ENCODE results near the gene PIAS1. TPM values are rescaled to one million over a fixed set of nuclear protein-coding genes. Genes with fewer than 3 reads are reported as not detected.
"Not testable (repeated sequence)": the region's sequence is repeated elsewhere in the genome, so short reads cannot be mapped to it uniquely, and the experiment has no call there.

The PIAS1 gene
- total RNA-seq, 3 donors from 2014 or later = 16.5 to 20.9 (median 16.7) TPM

GRCh38 chr15:68218847-68219798 lies 165.0 kb downstream of the PIAS1 start:
- H3K36me3 Mint-ChIP-seq (ENCODE audit: insufficient read depth) = peaks cover 8% of the 10 kb centered on the region
- H3K9me3 Mint-ChIP-seq = no peaks in the 10 kb centered on the region
- DNase-seq (no peak), ATAC-seq (no peak)
- H3K27me3 Mint-ChIP-seq (ENCODE audit: low read depth) = no peaks in the 10 kb centered on the region
- H3K4me1 Mint-ChIP-seq (ENCODE audit: low read depth) = no peaks in the 10 kb centered on the region
- H3K4me3 Mint-ChIP-seq = no peak overlapping the region

GRCh38 chr15:68220489-68220888 lies 166.4 kb downstream of the PIAS1 start:
- peaks cover 8% of the 10 kb centered on the region for H3K36me3 Mint-ChIP-seq (ENCODE audit: insufficient read depth)
- no peak overlapping the region for H3K4me3 Mint-ChIP-seq
- no peaks in the 10 kb centered on the region for H3K9me3 Mint-ChIP-seq
- DNase-seq (no peak), ATAC-seq (no peak)
- peaks cover 8% of the 10 kb centered on the region for H3K4me1 Mint-ChIP-seq (ENCODE audit: low read depth)
- no peaks in the 10 kb centered on the region for H3K27me3 Mint-ChIP-seq (ENCODE audit: low read depth)

GRCh38 chr15:68220967-68221366 lies 166.9 kb downstream of the PIAS1 start:
- Mint-ChIP-seq H3K9me3 (no peaks in the 10 kb centered on the region), H3K27me3 (ENCODE audit: low read depth) (no peaks in the 10 kb centered on the region), H3K36me3 (ENCODE audit: insufficient read depth) (peaks cover 8% of the 10 kb centered on the region), H3K4me1 (ENCODE audit: low read depth) (peaks cover 8% of the 10 kb centered on the region), H3K4me3 (no peak overlapping the region)
- DNase-seq (no peak), ATAC-seq (no peak)

GRCh38 chr15:68221530-68222431 lies 167.7 kb downstream of the PIAS1 start:
- ATAC-seq = not testable (repeated sequence)

GRCh38 chr15:68222432-68222743 lies 168.3 kb downstream of the PIAS1 start:
- H3K4me3 Mint-ChIP-seq; DNase-seq; H3K36me3 Mint-ChIP-seq (ENCODE audit: insufficient read depth); H3K9me3 Mint-ChIP-seq; H3K27me3 Mint-ChIP-seq (ENCODE audit: low read depth); ATAC-seq: not testable (repeated sequence)
- peaks cover 13% of the 10 kb centered on the region for H3K4me1 Mint-ChIP-seq (ENCODE audit: low read depth)

More at GRCh38 chr15:68221530-68222431, 167.7 kb downstream of the PIAS1 start:
- not testable (repeated sequence) for H3K4me3 Mint-ChIP-seq; H3K9me3 Mint-ChIP-seq; H3K36me3 Mint-ChIP-seq (ENCODE audit: insufficient read depth); H3K27me3 Mint-ChIP-seq (ENCODE audit: low read depth); DNase-seq
- H3K4me1 Mint-ChIP-seq (ENCODE audit: low read depth) = peaks cover 11% of the 10 kb centered on the region

GRCh38 chr15:68223171-68223570 lies 169.1 kb downstream of the PIAS1 start:
- Mint-ChIP-seq H3K36me3 (ENCODE audit: insufficient read depth) (peaks cover 3% of the 10 kb centered on the region), H3K4me3 (no peak overlapping the region), H3K4me1 (ENCODE audit: low read depth) (peaks cover 20% of the 10 kb centered on the region), H3K27me3 (ENCODE audit: low read depth) (no peaks in the 10 kb centered on the region), H3K9me3 (no peaks in the 10 kb centered on the region)
- no peak for ATAC-seq
- no peak for DNase-seq

GRCh38 chr15:68224108-68224507 lies 170.0 kb downstream of the PIAS1 start:
- no peak for ATAC-seq
- Mint-ChIP-seq H3K4me3 (no peak overlapping the region), H3K9me3 (no peaks in the 10 kb centered on the region)

GRCh38 chr15:68224546-68225250 lies 170.6 kb downstream of the PIAS1 start:
- Mint-ChIP-seq H3K36me3 (ENCODE audit: insufficient read depth) (no peaks in the 10 kb centered on the region), H3K9me3 (no peaks in the 10 kb centered on the region), H3K4me1 (ENCODE audit: low read depth) (peaks cover 27% of the 10 kb centered on the region), H3K4me3 (no peak overlapping the region), H3K27me3 (ENCODE audit: low read depth) (no peaks in the 10 kb centered on the region)
- DNase-seq (no peak), ATAC-seq (no peak)

More at GRCh38 chr15:68224108-68224507, 170.0 kb downstream of the PIAS1 start:
- Mint-ChIP-seq H3K4me1 (ENCODE audit: low read depth) (peaks cover 27% of the 10 kb centered on the region), H3K36me3 (ENCODE audit: insufficient read depth) (no peaks in the 10 kb centered on the region), H3K27me3 (ENCODE audit: low read depth) (no peaks in the 10 kb centered on the region)
- DNase-seq = no peak

GRCh38 chr15:68225442-68225841 lies 171.3 kb downstream of the PIAS1 start:
- not testable (repeated sequence) for DNase-seq; H3K9me3 Mint-ChIP-seq; ATAC-seq; H3K27me3 Mint-ChIP-seq (ENCODE audit: low read depth); H3K36me3 Mint-ChIP-seq (ENCODE audit: insufficient read depth); H3K4me3 Mint-ChIP-seq
- peaks cover 34% of the 10 kb centered on the region for H3K4me1 Mint-ChIP-seq (ENCODE audit: low read depth)

GRCh38 chr15:68227643-68228142 lies 173.6 kb downstream of the PIAS1 start:
- H3K9me3 Mint-ChIP-seq = no peaks in the 10 kb centered on the region
- peaks cover 35% of the 10 kb centered on the region for H3K4me1 Mint-ChIP-seq (ENCODE audit: low read depth)
- no peaks in the 10 kb centered on the region for H3K27me3 Mint-ChIP-seq (ENCODE audit: low read depth)
- H3K4me3 Mint-ChIP-seq = peak overlapping the region; percentile 95
- no peaks in the 10 kb centered on the region for H3K36me3 Mint-ChIP-seq (ENCODE audit: insufficient read depth)
- no peak for ATAC-seq
- DNase-seq = no peak

GRCh38 chr15:68228143-68228970 lies 174.2 kb downstream of the PIAS1 start:
- DNase-seq = no peak
- Mint-ChIP-seq H3K27me3 (ENCODE audit: low read depth) (no peaks in the 10 kb centered on the region), H3K36me3 (ENCODE audit: insufficient read depth) (no peaks in the 10 kb centered on the region), H3K4me3 (peak overlapping the region; percentile 95), H3K9me3 (no peaks in the 10 kb centered on the region), H3K4me1 (ENCODE audit: low read depth) (peaks cover 35% of the 10 kb centered on the region)
- no peak for ATAC-seq

- ATAC-seq = peak; percentile 2
- H3K9me3 Mint-ChIP-seq = no peaks in the 10 kb centered on the region
- peaks cover 35% of the 10 kb centered on the region for H3K4me1 Mint-ChIP-seq (ENCODE audit: low read depth)
- H3K27me3 Mint-ChIP-seq (ENCODE audit: low read depth) = no peaks in the 10 kb centered on the region
- no peak for DNase-seq
- peak overlapping the region; percentile 95 for H3K4me3 Mint-ChIP-seq
- no peaks in the 10 kb centered on the region for H3K36me3 Mint-ChIP-seq (ENCODE audit: insufficient read depth)
Measured at GRCh38 chr15:68228971-68229385, 174.9 kb downstream of the PIAS1 start.

Measured in activated T-cell treated with anti-CD3 and anti-CD28 coated beads, Interleukin-2, amount 50 U/mL, for 4 hours (primary cell).